ENCODE measurements around the gene TAOK2. TPM values are rescaled to one million over a fixed set of nuclear protein-coding genes. Genes with fewer than 3 reads are reported as not detected.

Gene TAOK2
- polyA plus RNA-seq, 4 donors = 33.2 to 59.3 (median 39.4) TPM

DNA sequence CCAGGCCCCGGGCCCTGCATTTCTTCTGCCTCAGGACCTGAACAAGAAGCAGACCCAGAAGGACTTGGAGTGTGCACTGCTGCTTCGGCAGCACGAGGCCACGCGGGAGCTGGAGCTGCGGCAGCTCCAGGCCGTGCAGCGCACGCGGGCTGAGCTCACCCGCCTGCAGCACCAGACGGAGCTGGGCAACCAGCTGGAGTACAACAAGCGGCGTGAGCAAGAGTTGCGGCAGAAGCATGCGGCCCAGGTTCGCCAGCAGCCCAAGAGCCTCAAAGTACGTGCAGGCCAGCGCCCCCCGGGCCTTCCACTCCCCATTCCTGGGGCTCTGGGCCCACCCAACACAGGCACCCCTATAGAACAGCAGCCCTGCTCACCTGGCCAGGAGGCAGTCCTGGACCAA, 12.6 kb downstream of the TAOK2 start:
- no peak for DNase-seq (ENCODE audit: low read depth in 4 of 4, low spot score in 3 of 4)

DNA sequence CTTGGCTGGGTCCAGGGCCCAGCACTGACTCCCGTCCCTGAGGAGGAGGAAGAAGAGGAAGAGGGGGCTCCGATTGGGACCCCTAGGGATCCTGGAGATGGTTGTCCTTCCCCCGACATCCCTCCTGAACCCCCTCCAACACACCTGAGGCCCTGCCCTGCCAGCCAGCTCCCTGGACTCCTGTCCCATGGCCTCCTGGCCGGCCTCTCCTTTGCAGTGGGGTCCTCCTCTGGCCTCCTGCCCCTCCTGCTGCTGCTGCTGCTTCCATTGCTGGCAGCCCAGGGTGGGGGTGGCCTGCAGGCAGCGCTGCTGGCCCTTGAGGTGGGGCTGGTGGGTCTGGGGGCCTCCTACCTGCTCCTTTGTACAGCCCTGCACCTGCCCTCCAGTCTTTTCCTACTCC, 13.3 kb downstream of the TAOK2 start:
- DNase-seq (ENCODE audit: low read depth in 4 of 4, low spot score in 3 of 4) = no peak

- DNase-seq (ENCODE audit: low read depth in 4 of 4, low spot score in 3 of 4) = no peak
These were observed 13.9 kb downstream of the TAOK2 start for GRCh38 chr16:29987371-29988085.

DNA sequence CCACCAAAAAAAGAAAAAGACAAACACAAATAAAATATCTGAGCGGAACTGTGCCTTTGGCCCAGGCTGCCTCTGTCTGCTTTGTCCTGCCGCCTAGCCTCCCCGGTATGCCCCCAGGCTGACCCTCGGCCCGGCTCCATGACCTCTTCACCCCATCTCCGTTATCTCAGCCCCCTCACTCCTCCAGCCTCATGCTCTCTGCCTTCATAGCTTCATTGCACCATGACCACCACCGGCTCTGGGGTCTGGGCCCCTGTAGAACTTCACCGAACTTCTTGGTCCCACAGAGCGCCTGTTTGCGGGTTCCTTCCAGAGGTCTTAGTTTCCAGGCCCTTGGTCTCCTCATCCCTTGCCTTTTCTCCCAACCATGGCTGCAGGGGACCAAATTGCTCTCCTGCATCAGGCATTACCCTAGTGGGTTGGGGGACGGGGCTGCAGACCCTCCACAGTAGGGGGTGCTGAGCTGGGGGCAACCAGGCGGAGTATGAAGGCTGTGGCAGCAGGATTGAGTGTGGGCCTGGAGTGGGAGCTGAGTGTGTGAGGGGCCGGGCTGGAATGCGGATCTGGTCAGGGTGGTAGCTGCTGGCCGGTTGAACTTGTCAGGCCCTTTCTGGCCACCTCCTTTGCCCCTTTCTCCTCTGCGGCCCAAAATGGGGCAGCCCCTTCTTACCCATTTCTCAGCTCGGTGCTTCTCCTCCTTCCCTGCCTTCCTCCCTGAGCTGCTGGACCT, 14.8 kb downstream of the TAOK2 start:
- DNase-seq (ENCODE audit: low read depth in 4 of 4, low spot score in 3 of 4) = no peak

GRCh38 chr16:29989111-29989858, 15.6 kb downstream of the TAOK2 start:
- DNase-seq (ENCODE audit: low read depth in 4 of 4, low spot score in 3 of 4) = no peak

GRCh38 chr16:29990034-29990433, 16.4 kb downstream of the TAOK2 start:
- no peak for DNase-seq (ENCODE audit: low read depth in 4 of 4, low spot score in 3 of 4)

DNA sequence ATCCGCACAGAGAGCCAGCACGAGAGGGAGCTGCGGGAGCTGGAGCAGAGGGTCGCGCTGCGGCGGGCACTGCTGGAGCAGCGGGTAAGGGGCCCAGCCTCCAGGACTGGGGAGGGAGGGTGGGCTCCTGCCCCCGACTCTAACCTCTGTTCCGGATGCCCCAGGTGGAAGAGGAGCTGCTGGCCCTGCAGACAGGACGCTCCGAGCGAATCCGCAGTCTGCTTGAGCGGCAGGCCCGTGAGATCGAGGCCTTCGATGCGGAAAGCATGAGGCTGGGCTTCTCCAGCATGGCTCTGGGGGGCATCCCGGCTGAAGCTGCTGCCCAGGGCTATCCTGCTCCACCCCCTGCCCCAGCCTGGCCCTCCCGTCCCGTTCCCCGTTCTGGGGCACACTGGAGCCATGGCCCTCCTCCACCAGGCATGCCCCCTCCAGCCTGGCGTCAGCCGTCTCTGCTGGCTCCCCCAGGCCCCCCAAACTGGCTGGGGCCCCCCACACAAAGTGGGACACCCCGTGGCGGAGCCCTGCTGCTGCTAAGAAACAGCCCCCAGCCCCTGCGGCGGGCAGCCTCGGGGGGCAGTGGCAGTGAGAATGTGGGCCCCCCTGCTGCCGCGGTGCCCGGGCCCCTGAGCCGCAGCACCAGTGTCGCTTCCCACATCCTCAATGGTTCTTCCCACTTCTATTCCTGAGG, 17.4 kb downstream of the TAOK2 start:
- DNase-seq (ENCODE audit: low read depth in 4 of 4, low spot score in 3 of 4) = no peak

- no peak for DNase-seq (ENCODE audit: low read depth in 4 of 4, low spot score in 3 of 4)
These were observed 17.9 kb downstream of the TAOK2 start for GRCh38 chr16:29991571-29991904.

DNA sequence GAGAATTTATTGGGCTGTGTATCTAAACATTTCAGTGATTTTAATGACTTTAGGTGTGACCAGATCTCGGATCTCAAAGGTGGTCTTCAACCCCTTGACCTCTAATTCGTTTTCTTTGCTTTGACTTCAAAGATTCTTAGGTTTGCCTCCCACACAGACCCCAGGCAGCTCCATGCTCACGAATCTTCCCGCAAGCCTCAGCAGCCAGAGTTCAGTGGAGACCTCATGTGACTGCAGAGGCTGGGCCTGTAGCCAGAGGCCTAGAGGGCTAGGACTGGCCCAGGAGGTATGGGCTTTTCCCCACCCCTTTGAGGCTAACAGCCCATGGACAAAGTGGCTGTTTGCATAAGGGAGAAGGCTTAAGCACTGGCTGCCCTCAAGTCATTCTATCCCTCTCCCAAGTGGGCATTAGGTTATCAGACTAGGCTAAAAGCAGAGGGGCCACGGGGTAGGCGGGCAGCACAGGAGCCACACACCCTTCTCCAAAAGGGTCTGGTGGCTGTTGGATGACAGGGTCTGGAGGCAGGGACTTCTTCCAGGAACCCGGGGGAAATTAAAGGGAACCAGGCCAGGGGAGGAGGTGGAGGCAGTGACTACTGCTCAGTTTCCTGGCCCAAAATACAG, 18.8 kb downstream of the TAOK2 start:
- DNase-seq (ENCODE audit: low read depth in 4 of 4, low spot score in 3 of 4) = no peak

DNA sequence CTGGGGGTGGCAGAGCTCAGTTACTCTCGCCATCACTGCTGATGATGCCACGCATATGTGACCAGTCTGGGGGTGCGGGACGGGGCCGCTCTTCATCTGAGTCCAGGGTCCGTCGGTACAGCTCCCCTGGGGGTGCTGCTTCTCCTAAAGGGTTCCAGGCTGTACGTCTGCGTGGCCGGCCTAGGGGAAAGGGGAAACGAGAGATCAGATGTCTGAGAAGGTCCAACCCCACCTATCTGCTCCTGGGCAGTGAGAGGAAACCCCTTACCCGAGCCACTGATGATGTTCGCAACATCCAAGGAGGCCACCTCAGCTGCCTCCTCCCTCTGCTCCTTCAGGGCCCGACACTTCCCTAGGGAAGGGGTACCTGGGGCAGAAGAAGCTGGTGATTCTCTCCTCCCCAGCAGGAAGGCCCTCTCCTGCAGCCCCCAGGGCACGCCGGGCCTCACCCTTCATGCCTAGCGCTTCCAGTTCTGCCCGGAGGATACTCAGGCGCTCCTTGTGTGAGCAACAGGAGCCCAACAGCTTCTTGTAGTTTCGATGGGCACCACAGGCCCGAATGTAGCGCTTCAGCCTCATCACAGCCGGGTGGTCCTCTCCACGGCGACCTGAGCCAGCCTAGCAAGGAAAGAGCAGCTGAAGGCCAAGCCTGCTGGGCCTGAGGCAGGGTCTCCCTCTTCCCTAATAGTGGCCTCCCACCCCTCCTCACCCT, 19.7 kb downstream of the TAOK2 start:
- no peak for DNase-seq (ENCODE audit: low read depth in 4 of 4, low spot score in 3 of 4)

DNA sequence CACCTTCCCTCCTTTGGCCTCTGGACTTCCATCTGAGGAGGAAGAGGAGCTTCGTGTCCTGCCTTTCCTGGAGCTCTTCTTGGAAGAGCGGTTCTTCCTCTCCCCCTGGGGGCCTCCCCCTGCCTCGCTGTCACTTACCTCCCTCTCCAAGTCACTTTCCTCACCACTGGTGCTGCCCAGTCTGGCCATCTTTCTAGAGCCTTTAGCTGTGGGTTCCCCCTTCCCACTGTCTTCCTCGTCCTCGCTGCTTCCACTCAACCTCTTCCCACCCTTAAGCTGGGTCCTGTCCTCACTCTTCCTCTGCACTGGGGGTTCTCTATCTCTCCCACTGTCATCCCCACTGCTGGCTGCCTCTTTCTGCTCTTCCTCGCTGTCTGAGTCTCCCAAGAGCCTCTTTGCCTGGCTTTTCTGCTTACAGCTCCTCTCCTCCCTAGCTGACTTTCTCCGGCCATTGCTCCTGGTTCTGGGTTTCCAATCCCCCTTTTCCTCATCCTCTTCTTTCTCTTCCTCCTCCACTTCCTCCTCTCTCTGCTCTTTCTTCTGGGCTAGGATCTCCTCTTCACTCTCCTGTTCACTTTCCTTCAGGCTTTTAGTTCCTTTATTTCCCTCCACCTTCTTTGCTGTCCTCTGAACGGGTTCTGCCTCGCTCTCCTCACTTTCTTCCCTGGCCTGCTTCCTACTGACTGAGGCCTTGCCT, 20.4 kb downstream of the TAOK2 start:
- no peak for DNase-seq (ENCODE audit: low read depth in 4 of 4, low spot score in 3 of 4)

DNA sequence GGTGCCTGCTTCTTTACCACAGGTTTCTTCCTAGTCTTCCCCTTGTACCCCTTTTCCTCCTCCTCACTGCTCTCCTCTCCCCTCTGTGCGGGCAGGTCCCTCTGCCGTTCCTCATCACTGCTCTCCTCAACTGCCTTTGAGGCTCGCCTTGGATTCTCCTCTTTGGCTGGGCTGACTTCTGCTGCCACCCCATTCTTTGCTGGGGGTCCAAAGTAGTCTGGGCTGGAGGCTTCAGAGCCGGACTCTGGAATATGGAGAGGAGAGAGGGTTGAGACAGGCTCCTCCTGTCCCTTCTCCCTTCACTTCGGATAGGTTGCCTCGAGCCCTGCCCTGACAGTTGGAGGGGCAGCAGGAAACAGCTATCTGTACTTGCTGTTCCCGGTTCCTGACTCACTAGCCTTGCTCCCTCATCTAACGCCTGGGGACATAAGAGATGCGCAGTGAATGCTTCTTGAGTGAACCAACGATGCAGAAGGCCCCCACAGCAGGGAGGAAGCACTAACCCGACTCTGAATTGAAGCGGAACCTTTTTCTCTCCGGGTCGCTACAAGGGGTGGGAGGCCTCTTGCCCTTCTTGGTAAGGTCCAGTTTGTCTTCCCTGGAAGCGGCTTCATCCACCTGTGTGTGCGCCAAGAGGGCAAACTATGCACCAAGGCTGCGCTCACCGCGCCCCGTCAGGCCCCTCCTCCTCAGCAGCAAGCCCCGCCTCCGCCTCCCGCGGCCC, 21.1 kb downstream of the TAOK2 start:
- DNase-seq (ENCODE audit: low read depth in 4 of 4, low spot score in 3 of 4) = no peak

- DNase-seq (ENCODE audit: low read depth in 4 of 4, low spot score in 3 of 4) = peak in 3 of 4 donors; percentile 58 to 69 (median 63)
These were observed 21.7 kb downstream of the TAOK2 start, which contains the start of gene HIRIP3 for GRCh38 chr16:29995324-29995910. HIRIP3 (minus strand) TSS chr16:29995617; CDS start chr16:29995605, 12 bp downstream.

- peak; percentile 89 to 94 (median 90) for DNase-seq (ENCODE audit: low read depth in 4 of 4, low spot score in 3 of 4)
These were observed 22.5 kb downstream of the TAOK2 start, which contains the start of gene INO80E for GRCh38 chr16:29995911-29996765. INO80E (plus strand) TSS chr16:29996241; CDS start chr16:29996311, 70 bp downstream.

- DNase-seq (ENCODE audit: low read depth in 4 of 4, low spot score in 3 of 4) = no peak
These were observed 23.1 kb downstream of the TAOK2 start for GRCh38 chr16:29996766-29997250.

- no peak for DNase-seq (ENCODE audit: low read depth in 4 of 4, low spot score in 3 of 4)
These were observed 25.9 kb downstream of the TAOK2 start for GRCh38 chr16:29999605-30000004.
